Tibial nerve (tissue), 4 donors: ENCODE results near the gene PHF21B.

Experiments used
- EP300 ChIP-seq, 2 donors: sonication (generic); formaldehyde crosslinking; IDR thresholded peaks; one replicate each; pipeline ENCODE4 v1.6.1; 2017; ENCODE audit warnings: antibody characterized with exemption in 2 of 2, mild to moderate bottlenecking in 1 of 2
- POLR2A ChIP-seq, 2 donors: fragments of 450-650 bp; IDR thresholded peaks; one replicate each; pipeline ENCODE4 v1.6.1; 2017; ENCODE audit warnings: antibody characterized with exemption in 2 of 2, mild to moderate bottlenecking in 2 of 2, moderate library complexity in 2 of 2
- TF ChIP-seq, protein P1 (sequence below), 5 experiments: fragments of 200-600 bp in 3 of 5; fragments of 450-650 bp in 2 of 5; sonication (generic) in 3 of 5; IDR thresholded peaks; one replicate each; pipeline ENCODE4 v1.5.1; 2016 to 2019; ENCODE audit warnings: antibody characterized with exemption in 5 of 5, mild to moderate bottlenecking in 3 of 5, moderate library complexity in 2 of 5

DNA sequence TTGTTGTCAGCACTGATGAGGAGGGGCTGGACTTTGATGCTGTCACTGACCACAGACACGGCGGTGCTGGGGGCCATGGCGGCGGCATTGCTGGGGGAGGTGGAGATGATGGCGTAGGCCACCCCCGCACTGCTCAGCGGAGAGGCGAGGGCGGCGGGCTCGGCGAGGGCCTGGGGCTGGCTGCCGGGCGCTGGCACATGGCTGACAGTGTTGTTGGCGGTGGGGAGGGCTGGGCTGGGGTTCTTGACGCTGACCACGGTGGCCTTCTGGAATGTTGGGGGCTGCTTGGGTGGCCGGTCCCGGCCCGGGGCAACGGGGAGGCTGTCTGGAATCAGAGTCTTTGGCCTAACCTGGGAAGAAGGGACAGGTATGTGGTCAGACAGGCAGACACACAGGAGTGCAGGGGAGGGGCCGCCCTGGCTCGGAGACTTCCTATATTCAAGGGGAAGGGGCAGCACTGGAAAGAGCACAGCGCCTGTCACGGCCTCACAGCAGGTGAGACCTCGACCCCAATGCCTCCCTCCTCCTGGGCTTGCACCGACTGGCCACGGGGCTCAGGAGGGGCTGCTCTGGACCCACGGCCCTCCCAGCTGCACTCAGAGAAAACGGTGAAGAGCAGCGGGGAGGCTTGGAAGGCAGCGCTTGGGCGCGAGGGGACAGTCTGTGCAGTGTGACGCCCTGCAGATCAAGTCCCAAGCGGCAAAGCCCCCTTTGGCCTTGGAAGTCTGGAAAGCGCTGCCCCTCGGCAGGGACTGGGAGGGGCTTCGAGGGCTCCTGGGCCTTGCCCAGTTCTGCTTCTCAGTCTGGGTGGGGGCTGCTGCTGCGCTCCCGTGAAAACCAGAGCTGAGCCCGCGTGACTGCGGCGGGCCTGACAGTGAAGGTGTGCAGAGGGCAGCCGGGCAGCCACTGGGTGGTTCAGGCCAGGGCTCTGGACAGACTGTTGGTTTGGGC, 93.2 kb downstream of the PHF21B start:
- TF ChIP-seq, protein P1, sequence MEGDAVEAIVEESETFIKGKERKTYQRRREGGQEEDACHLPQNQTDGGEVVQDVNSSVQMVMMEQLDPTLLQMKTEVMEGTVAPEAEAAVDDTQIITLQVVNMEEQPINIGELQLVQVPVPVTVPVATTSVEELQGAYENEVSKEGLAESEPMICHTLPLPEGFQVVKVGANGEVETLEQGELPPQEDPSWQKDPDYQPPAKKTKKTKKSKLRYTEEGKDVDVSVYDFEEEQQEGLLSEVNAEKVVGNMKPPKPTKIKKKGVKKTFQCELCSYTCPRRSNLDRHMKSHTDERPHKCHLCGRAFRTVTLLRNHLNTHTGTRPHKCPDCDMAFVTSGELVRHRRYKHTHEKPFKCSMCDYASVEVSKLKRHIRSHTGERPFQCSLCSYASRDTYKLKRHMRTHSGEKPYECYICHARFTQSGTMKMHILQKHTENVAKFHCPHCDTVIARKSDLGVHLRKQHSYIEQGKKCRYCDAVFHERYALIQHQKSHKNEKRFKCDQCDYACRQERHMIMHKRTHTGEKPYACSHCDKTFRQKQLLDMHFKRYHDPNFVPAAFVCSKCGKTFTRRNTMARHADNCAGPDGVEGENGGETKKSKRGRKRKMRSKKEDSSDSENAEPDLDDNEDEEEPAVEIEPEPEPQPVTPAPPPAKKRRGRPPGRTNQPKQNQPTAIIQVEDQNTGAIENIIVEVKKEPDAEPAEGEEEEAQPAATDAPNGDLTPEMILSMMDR (IDR thresholded peaks at IDR 0.05): no peak
- TF ChIP-seq POLR2A (IDR thresholded peaks at IDR 0.05) (no peak), EP300 (IDR thresholded peaks at IDR 0.05) (no peak)
